ENCODE data around the gene SAFB2.

The SAFB2 gene

GRCh38 chr19:5622465-5623396, at the start of gene SAFB2, which contains the start of gene SAFB:
SAFB2 (minus strand) TSS chr19:5622776; CDS start chr19:5622715, 61 bp downstream.
SAFB (plus strand) TSS chr19:5623083; CDS start chr19:5623206, 123 bp downstream.
- peak within 1 kb of the TSS; percentile 99 for H3K4me3 ChIP-seq (replicated peaks; ENCODE audit: low read depth, low read length)
- peak; percentile 99 for DNase-seq (ENCODE audit: extremely low read depth, low read depth)
- TF ChIP-seq CTCF (IDR thresholded peaks at IDR 0.05; ENCODE audit: low read depth, low read length, missing control alignments): no peak

- TF ChIP-seq CTCF (IDR thresholded peaks at IDR 0.05; ENCODE audit: low read depth, low read length, missing control alignments): no peak
- no peak overlapping the region for H3K4me3 ChIP-seq (replicated peaks; ENCODE audit: low read depth, low read length)
- DNase-seq (ENCODE audit: extremely low read depth, low read depth): no peak
Observed at GRCh38 chr19:5671600-5671999, 49.0 kb upstream of the SAFB2 start.

GRCh38 chr19:5669212-5669611, 46.6 kb upstream of the SAFB2 start:
- TF ChIP-seq CTCF (IDR thresholded peaks at IDR 0.05; ENCODE audit: low read depth, low read length, missing control alignments): no peak
- DNase-seq (ENCODE audit: extremely low read depth, low read depth): no peak
- no peak overlapping the region for H3K4me3 ChIP-seq (replicated peaks; ENCODE audit: low read depth, low read length)

- TF ChIP-seq CTCF (IDR thresholded peaks at IDR 0.05; ENCODE audit: low read depth, low read length, missing control alignments): no peak
- DNase-seq (ENCODE audit: extremely low read depth, low read depth): no peak
- no peak overlapping the region for H3K4me3 ChIP-seq (replicated peaks; ENCODE audit: low read depth, low read length)
Observed at GRCh38 chr19:5667751-5668271, 45.2 kb upstream of the SAFB2 start.

GRCh38 chr19:5666921-5667610, 44.5 kb upstream of the SAFB2 start:
- DNase-seq (ENCODE audit: extremely low read depth, low read depth): no peak
- H3K4me3 ChIP-seq (replicated peaks; ENCODE audit: low read depth, low read length): no peak overlapping the region
- TF ChIP-seq CTCF (IDR thresholded peaks at IDR 0.05; ENCODE audit: low read depth, low read length, missing control alignments): no peak

GRCh38 chr19:5665781-5666513, 43.4 kb upstream of the SAFB2 start:
- peak; percentile 16 for TF ChIP-seq CTCF (IDR thresholded peaks at IDR 0.05; ENCODE audit: low read depth, low read length, missing control alignments)
- DNase-seq (ENCODE audit: extremely low read depth, low read depth): no peak
- H3K4me3 ChIP-seq (replicated peaks; ENCODE audit: low read depth, low read length): no peak overlapping the region

All from HFF-Myc (cell line).